CD4-positive, alpha-beta T cell treated with Interleukin-17A for 4 hours (primary cell): ENCODE measurements around the gene SELENON.

Source experiments
- DNase-seq: peaks from one replicate; pipeline ENCODE4 v3.0.0-alpha.2; 2020; ENCODE audit warnings: mixed read lengths

Gene SELENON

DNA sequence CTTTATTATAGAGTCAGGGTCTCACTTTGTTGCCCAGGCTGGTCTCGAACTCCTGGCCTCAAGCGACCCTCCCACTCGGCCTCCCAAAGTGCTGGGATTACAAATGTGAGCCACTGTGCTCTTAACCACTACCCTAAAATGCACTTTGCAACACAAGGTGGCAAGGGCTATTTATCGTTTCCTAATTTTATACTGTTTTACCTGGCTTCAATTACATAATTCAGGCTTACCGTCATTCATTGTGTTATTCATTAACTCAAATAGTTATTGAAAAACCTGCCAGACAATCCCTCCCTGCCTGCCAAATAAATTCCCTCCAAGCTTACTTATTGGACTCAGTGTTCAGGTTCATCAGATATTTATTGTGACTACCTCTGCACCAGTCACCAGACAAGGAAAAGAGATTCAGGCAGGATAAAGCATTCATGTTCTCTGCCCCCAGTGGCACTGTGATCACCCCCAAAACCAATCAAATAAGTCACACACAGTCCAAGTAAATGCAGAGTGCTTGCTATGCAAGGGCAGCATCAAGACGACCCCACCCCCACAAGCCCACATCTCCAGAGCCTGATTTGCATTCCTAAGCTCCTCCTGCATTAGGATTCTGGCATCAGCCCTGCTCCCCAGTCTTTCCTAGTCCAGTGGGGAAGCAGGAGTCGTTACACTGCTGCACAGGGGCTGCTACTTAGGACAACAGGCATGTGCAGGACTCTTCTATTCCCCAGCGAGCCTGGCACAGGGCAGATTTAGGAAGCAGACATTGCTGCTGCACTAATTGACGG, 67.4 kb downstream of the SELENON start:
- no peak for DNase-seq
